HCT116 (cell line): Measurements from ENCODE around the gene EMILIN2. TPM values are rescaled to one million over a fixed set of nuclear protein-coding genes. Genes with fewer than 3 reads are reported as not detected.
A peak's percentile ranks its signal among the peaks of the same experiment; 100 is the strongest.

Experiments used
- ATAC-seq: fragments of 200-7000 bp; cut with Tn5 transposase; 2 replicates; pipeline ENCODE4 v1.9.1; 2020; ENCODE audit warnings: mild to moderate bottlenecking, moderate library complexity
- BruUV-seq: library from RNA; stranded (reverse); fragments of 400-500 nt; replicated peaks from 2 replicates; lab custom pipeline; 2021; lab: Mats Ljungman, UMichigan
- CTCF ChIA-PET: fragments of 300-600 bp; sonication (Branson Sonifier 250); formaldehyde crosslinking; loops from one replicate; lab custom pipeline; 2021; ENCODE audit warnings: antibody characterized with exemption; lab: Charles Lee
- POLR2A ChIA-PET: fragments of 300-600, 350-600 bp; sonication (Branson Sonifier 250); formaldehyde crosslinking; loops from one replicate; lab custom pipeline; 2021; ENCODE audit warnings: antibody characterized with exemption; lab: Charles Lee
- RAD21 ChIA-PET, 2 experiments: fragments of 300-600 bp; sonication (Branson Sonifier 250); formaldehyde crosslinking; loops; one replicate each; lab custom pipeline; 2023; ENCODE audit warnings: low total read pairs in 2 of 2; ENCODE audit not compliant: uncharacterized antibody in 2 of 2, unreplicated experiment in 2 of 2, low non-redundant PET in 1 of 2; lab: Charles Lee
- DNase-seq: peaks from one replicate; pipeline ENCODE4 v3.0.0-alpha.2; 2010; ENCODE audit warnings: low read depth, low spot score
- H2AFZ ChIP-seq: fragments of 200-600 bp; shearing (Covaris generic), sonication (generic); 2 replicates; pipeline ENCODE4 v1.6.1; 2017; ENCODE audit warnings: low read depth, mixed run types, mixed read lengths, antibody characterized with exemption, low read length; ENCODE audit not compliant: poor library complexity, severe bottlenecking
- H3K27ac ChIP-seq: 2 replicates; pipeline ENCODE4 v1.5.1; 2012; ENCODE audit warnings: low read depth, low read length
- H3K27me3 ChIP-seq: fragments of 200-600 bp; sonication (generic); 2 replicates; pipeline ENCODE4 v1.6.1; 2016; ENCODE audit warnings: mixed run types, low read length, mixed read lengths; ENCODE audit not compliant: insufficient read depth
- H3K36me3 ChIP-seq, 2 experiments: fragments of 200-500 bp in 1 of 2; fragments of 200-600 bp in 1 of 2; sonication (Bioruptor generic) in 1 of 2; sonication (generic) in 1 of 2; 2 replicates each; pipeline versions ENCODE4 v1.5.1 to v1.6.1; 2014 to 2016; ENCODE audit warnings: low read length in 2 of 2, inconsistent platforms in 1 of 2, mixed read lengths in 1 of 2, mixed run types in 1 of 2; ENCODE audit not compliant: insufficient read depth in 2 of 2, control insufficient read depth in 1 of 2
- H3K4me1 ChIP-seq, 2 experiments: fragments of 200-600 bp in 1 of 2; sonication (generic) in 1 of 2; 2 replicates each; pipeline versions ENCODE4 v1.5.1 to v1.6.1; 2012 to 2017; ENCODE audit warnings: low read length in 2 of 2, inconsistent platforms in 1 of 2, mild to moderate bottlenecking in 1 of 2, mixed read lengths in 1 of 2, mixed run types in 1 of 2, moderate library complexity in 1 of 2; ENCODE audit not compliant: insufficient read depth in 2 of 2, control insufficient read depth in 1 of 2
- H3K4me2 ChIP-seq: fragments of 200-600 bp; sonication (generic); 2 replicates; pipeline ENCODE4 v1.6.1; 2017; ENCODE audit warnings: mixed run types, low read length, mixed read lengths
- H3K4me3 ChIP-seq, 2 experiments: fragments of 200-600 bp in 1 of 2; sonication (generic) in 1 of 2; replicated peaks in 1 of 2; 2 replicates each; pipeline ENCODE4 v1.5.1; 2011 to 2016; ENCODE audit warnings: low read length in 2 of 2, control low read depth in 1 of 2, low read depth in 1 of 2, mild to moderate bottlenecking in 1 of 2, mixed read lengths in 1 of 2, mixed run types in 1 of 2
- H3K79me2 ChIP-seq: fragments of 200-600 bp; sonication (generic); 2 replicates; pipeline ENCODE4 v1.6.1; 2017; ENCODE audit warnings: mild to moderate bottlenecking, mixed run types, low read length, moderate library complexity, mixed read lengths; ENCODE audit not compliant: insufficient read depth
- H3K9ac ChIP-seq: fragments of 200-600 bp; sonication (generic); 2 replicates; pipeline ENCODE4 v1.6.1; 2016; ENCODE audit warnings: low read length, mixed read lengths
- H3K9me2 ChIP-seq: fragments of 200-600 bp; sonication (generic), shearing (Covaris generic); 2 replicates; pipeline ENCODE4 v1.6.1; 2017; ENCODE audit warnings: mixed run types, mild to moderate bottlenecking, moderate library complexity; ENCODE audit not compliant: insufficient read depth
- H3K9me3 ChIP-seq, 2 experiments: fragments of 200-500 bp in 1 of 2; fragments of 200-600 bp in 1 of 2; sonication (Bioruptor generic) in 1 of 2; sonication (generic) in 1 of 2; 2 replicates each; pipeline ENCODE4 v1.6.1; 2014 to 2017; ENCODE audit warnings: low read length in 2 of 2, mixed read lengths in 2 of 2, inconsistent platforms in 1 of 2, low read depth in 1 of 2, mild to moderate bottlenecking in 1 of 2, mixed run types in 1 of 2, moderate library complexity in 1 of 2; ENCODE audit not compliant: control insufficient read depth in 1 of 2, insufficient read depth in 1 of 2
- H4K20me1 ChIP-seq: fragments of 200-600 bp; sonication (generic), shearing (Covaris generic); 2 replicates; pipeline ENCODE4 v1.6.1; 2017; ENCODE audit warnings: mixed run types, mild to moderate bottlenecking, moderate library complexity; ENCODE audit not compliant: insufficient read depth
- CEBPB ChIP-seq: IDR thresholded peaks from 2 replicates; pipeline ENCODE4 v1.6.1; 2012; ENCODE audit warnings: low read depth
- EGR1 ChIP-seq: IDR thresholded peaks from 2 replicates; pipeline ENCODE4 v1.6.1; 2012; ENCODE audit warnings: low read depth
- ELF1 ChIP-seq: IDR thresholded peaks from 2 replicates; pipeline ENCODE4 v1.6.1; 2012; ENCODE audit warnings: low read depth, borderline replicate concordance
- MAX ChIP-seq: IDR thresholded peaks from 2 replicates; pipeline ENCODE4 v1.6.1; 2012
- POLR2A ChIP-seq: IDR thresholded peaks from 2 replicates; pipeline ENCODE4 v1.7.0; 2011; ENCODE audit warnings: borderline replicate concordance; ENCODE audit not compliant: insufficient read depth, insufficient read length; ENCODE audit errors: extremely low read depth
- RAD21 ChIP-seq: IDR thresholded peaks from 2 replicates; pipeline ENCODE4 v1.6.1; 2012; ENCODE audit warnings: low read depth, mild to moderate bottlenecking
- SP1 ChIP-seq: IDR thresholded peaks from 2 replicates; pipeline ENCODE4 v1.6.1; 2012; ENCODE audit warnings: low read depth
- YY1 ChIP-seq: IDR thresholded peaks from 2 replicates; pipeline ENCODE4 v1.6.1; 2011; ENCODE audit warnings: low read length, low read depth, moderate library complexity, mild to moderate bottlenecking; ENCODE audit not compliant: insufficient replicate concordance; ENCODE audit errors: extremely low read depth
- ZBTB33 ChIP-seq: IDR thresholded peaks from 2 replicates; pipeline ENCODE4 v1.6.1; 2011; ENCODE audit warnings: mild to moderate bottlenecking, low read length, moderate library complexity; ENCODE audit not compliant: insufficient replicate concordance; ENCODE audit errors: extremely low read depth
- intact Hi-C: fragments of 100-400 bp; cut with micrococcal nuclease; formaldehyde crosslinking; loops from 2 replicates; pipeline ENCODE4 v1.10.0; 2022
- total RNA-seq: library from RNA; stranded (reverse); gene quantifications from one replicate; pipeline ENCODE4 v1.2.1, GENCODE V29; 2021; ENCODE audit not compliant: unreplicated experiment
- TF ChIP-seq, protein P1 (sequence below): IDR thresholded peaks from 2 replicates; pipeline ENCODE4 v1.6.1; 2012

Gene EMILIN2
- total RNA-seq, 1 experiment from 2014 or later: 23.4 TPM

DNA sequence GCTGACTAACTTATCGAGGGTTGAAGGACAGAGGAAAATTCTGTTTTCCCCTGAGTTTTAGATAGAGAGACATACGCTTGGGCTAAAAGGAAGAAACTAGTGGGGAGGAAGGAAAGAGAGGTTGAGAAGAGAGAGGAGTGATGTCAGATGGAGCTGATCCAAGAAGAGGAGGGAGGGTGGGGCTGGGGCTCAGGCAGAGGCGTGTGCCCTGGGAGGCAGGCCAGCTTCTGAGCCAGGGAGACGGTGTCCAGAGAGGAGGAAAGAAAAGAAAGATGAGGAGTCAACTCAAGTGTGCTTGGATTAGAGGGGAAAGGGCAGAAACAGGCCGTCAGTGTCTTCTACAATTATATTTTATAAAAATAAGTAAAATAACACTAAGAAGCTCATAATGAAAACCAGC, 56.2 kb downstream of the EMILIN2 start:
- Histone ChIP-seq H3K9me2 (no peaks in the 10 kb centered on the region), H3K4me3 (no peak overlapping the region), H3K36me3 (no peaks in the 10 kb centered on the region), H3K79me2 (peaks cover 12% of the 10 kb centered on the region; the same call in 1 of the 2 replicates), H3K4me2 (no peak overlapping the region), H3K9me3 (no peaks in the 10 kb centered on the region), H3K27ac (no peak overlapping the region), H3K27me3 (no peaks in the 10 kb centered on the region), H2AFZ (peak overlapping the region; percentile 11), H3K9ac (no peak overlapping the region), H4K20me1 (no peaks in the 10 kb centered on the region), H3K4me1 (peaks cover 7 to 33% of the 10 kb centered on the region in 2 experiments; a peak in 3 of 4 replicates)
- DNase-seq (no peak), ATAC-seq (no peak)
- no peak for TF ChIP-seq EGR1
- no peak for TF ChIP-seq SP1
- no peak for TF ChIP-seq ELF1
- TF ChIP-seq MAX: no peak
- TF ChIP-seq, protein P1, sequence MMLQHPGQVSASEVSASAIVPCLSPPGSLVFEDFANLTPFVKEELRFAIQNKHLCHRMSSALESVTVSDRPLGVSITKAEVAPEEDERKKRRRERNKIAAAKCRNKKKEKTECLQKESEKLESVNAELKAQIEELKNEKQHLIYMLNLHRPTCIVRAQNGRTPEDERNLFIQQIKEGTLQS: no peak
- TF ChIP-seq YY1: no peak
- TF ChIP-seq CEBPB: no peak
- TF ChIP-seq ZBTB33: no peak
- no peak for TF ChIP-seq POLR2A
- TF ChIP-seq RAD21: no peak
- ChIA-PET RAD21 (no interaction called here), POLR2A (no interaction called here), CTCF (interaction anchor here (0.8 to 1.2 kb wide), 2 partner anchors 9 to 344 kb away, joined by 3 to 5 read pairs; partner anchors contain the start of gene MYL12A)
- intact Hi-C loops: no loop called here
- no TSS peak for BruUV-seq
